Subcutaneous adipose tissue (tissue), 4 donors: Measurements from ENCODE around the gene ISCA1. TPM values are rescaled to one million over a fixed set of nuclear protein-coding genes. Genes with fewer than 3 reads are reported as not detected.

Experiments
- total RNA-seq, 4 donors: library from RNA; depleted of rRNA; stranded (reverse); fragments of >200 nt; gene quantifications; one replicate each; pipeline ENCODE4 v1.1.0, GENCODE V29; 2016
- TF ChIP-seq, protein P1 (sequence below): fragments of 450-650 bp; IDR thresholded peaks from one replicate; pipeline ENCODE4 v1.5.1; 2016; ENCODE audit warnings: low read depth, mild to moderate bottlenecking, control low read depth, antibody characterized with exemption, moderate library complexity

ISCA1 gene
- total RNA-seq, 4 donors from 2014 or later = 38.9 to 96.7 (median 39.8) TPM

- TF ChIP-seq, protein P1, sequence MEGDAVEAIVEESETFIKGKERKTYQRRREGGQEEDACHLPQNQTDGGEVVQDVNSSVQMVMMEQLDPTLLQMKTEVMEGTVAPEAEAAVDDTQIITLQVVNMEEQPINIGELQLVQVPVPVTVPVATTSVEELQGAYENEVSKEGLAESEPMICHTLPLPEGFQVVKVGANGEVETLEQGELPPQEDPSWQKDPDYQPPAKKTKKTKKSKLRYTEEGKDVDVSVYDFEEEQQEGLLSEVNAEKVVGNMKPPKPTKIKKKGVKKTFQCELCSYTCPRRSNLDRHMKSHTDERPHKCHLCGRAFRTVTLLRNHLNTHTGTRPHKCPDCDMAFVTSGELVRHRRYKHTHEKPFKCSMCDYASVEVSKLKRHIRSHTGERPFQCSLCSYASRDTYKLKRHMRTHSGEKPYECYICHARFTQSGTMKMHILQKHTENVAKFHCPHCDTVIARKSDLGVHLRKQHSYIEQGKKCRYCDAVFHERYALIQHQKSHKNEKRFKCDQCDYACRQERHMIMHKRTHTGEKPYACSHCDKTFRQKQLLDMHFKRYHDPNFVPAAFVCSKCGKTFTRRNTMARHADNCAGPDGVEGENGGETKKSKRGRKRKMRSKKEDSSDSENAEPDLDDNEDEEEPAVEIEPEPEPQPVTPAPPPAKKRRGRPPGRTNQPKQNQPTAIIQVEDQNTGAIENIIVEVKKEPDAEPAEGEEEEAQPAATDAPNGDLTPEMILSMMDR = no peak
These were observed 19.3 kb upstream of the ISCA1 start for GRCh38 chr9:86301686-86302085.

DNA sequence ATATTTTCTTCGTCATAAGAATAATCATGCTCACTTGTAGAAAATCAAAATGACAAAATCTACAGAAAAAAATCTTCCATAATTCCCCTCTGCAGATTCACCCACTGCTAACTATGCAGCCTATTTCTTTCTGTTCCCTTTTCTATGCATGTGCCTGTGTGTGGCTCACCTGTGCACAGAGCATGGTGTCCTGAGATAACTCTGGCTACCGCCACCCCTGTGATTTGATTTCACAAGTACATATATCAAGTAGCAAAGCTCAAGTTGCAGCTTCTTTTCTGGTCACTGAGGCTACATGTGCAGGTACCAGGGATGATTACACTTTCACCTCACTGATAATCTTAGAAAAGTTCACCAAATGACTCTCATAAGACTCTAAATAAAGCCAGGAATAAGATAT lies 18.4 kb upstream of the ISCA1 start:
- TF ChIP-seq, protein P1 = no peak

DNA sequence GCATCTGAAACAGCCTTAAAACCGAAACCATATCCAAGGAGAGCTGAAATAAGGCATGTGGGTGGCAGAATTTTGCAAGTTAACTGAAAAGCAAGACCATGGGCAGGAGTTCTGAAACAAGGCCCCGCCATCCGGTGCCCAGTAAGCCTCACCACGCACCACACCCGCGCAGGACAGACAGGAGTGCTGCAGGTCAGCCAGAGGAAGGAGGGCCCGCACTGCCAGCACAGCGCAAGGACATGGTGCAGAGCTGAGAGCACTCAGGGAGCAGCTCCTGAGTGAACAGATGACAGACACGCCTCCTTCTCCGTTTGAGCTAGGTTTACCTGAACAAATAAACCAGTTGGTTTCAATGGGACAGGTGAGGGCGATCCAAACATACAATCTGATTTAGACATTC lies 16.5 kb upstream of the ISCA1 start:
- TF ChIP-seq, protein P1 = no peak

DNA sequence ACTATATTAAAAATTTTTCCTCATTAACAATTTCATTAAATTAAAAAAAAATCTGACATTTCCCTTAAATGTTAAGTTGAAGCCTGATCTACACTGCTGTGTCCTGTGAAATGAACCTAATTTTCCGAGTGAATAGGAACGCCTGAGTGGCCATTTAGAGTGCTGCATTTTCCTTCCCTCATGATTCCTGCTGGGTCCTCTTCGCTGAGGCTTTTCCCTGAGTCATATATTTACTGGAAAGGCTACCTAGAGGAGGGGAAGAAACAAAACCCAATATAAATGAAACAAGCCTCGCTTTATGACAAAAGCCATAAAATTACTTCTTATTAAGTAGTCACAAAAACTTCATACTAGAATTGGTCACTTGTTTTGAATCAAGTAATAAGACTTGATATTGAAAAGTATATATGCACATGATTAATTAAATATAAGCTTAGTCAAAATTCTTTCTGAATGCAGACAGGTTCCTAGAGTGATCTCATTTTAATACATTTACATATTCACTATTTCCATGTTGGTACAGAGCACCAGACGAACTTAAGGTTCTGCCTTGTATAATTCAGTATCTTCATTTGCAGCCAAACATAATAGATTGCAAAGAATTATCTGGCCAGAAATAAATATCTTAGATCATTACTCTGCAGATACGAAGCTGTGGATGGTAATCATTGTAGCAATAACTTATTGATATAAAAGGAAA lies 6.3 kb upstream of the ISCA1 start:
- TF ChIP-seq, protein P1 = no peak

DNA sequence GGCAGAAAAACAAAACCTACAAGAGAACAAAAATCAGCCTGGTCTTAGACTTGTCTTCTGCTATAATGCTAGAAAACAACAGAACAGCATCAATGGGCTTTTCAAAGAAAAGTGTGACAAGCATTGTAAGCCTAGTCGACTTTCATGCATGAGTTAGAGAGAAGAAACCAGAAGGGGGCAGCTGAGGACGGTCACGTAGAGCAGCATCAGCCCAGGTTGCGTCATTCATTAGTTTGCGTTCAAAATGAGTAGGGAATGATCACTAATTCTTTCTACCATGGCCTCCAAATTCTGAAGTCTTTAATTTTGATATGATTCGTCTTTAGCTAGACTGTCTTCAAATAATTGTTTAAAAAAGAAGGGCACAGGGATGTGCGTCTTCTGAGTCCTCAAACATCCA lies 4.7 kb upstream of the ISCA1 start:
- TF ChIP-seq, protein P1 = no peak

DNA sequence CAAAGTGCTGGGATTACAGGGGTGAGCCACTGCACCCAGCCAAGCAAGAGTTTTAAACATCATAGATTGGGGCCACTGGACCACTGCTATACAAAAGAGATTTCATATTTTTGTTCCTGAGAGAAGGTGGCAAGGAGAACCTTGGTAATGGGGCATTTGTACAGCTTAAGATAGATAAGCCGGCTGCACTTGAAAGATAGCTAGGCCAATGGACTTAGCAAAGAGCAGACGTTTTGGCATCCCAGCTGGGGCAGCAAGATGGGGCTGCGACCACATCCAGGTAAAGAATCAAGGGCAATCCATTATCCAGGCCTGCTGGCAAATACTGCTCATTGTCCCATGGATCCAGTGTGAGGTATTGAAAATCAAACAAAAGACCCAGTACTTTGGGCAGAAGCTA lies 3.9 kb upstream of the ISCA1 start:
- TF ChIP-seq, protein P1 = no peak

- TF ChIP-seq, protein P1 = no peak
These were observed 2.9 kb upstream of the ISCA1 start for GRCh38 chr9:86285261-86285660.
